Measurements from ENCODE around the gene NGRN. TPM values are rescaled to one million over a fixed set of nuclear protein-coding genes. Genes with fewer than 3 reads are reported as not detected.

NGRN gene
- total RNA-seq, 1 experiment from 2014 or later: 101 TPM

DNA sequence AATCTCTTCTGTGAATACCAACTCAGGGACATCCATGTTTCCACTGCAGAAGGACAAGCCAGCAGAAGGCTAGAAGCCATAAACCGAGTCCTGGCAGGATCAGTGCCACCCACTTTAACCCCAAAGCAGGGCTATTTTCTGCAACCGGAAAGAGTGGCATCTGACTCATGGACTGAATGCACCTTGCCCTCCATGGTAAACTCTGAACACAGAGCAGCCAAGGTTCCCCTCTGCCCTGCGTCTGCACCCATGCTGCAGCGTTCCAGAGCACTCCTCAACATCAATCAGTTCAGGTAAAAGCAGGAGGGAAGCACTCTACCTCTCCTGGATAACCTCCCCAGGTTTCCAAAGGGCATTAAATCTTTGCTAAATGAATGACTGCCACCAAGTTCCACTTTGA is 801 bp upstream of the NGRN start:
- TF ChIP-seq, protein P1, sequence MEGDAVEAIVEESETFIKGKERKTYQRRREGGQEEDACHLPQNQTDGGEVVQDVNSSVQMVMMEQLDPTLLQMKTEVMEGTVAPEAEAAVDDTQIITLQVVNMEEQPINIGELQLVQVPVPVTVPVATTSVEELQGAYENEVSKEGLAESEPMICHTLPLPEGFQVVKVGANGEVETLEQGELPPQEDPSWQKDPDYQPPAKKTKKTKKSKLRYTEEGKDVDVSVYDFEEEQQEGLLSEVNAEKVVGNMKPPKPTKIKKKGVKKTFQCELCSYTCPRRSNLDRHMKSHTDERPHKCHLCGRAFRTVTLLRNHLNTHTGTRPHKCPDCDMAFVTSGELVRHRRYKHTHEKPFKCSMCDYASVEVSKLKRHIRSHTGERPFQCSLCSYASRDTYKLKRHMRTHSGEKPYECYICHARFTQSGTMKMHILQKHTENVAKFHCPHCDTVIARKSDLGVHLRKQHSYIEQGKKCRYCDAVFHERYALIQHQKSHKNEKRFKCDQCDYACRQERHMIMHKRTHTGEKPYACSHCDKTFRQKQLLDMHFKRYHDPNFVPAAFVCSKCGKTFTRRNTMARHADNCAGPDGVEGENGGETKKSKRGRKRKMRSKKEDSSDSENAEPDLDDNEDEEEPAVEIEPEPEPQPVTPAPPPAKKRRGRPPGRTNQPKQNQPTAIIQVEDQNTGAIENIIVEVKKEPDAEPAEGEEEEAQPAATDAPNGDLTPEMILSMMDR (IDR thresholded peaks at IDR 0.05; ENCODE audit: insufficient read depth in 1 of 2, low read depth in 1 of 2, low read length in 1 of 2, severe bottlenecking in 1 of 2, unreplicated experiment in 1 of 2): no peak
- CTCF ChIA-PET: interaction anchor here (1.1 kb wide), 1 partner anchor 29 kb away, joined by 5 read pairs; no protein-coding TSS in a partner anchor
- H3K27ac Mint-ChIP-seq (ENCODE audit: unreplicated experiment): peak overlapping the region; percentile 97
- peak overlapping the region; percentile 64 for H3K4me3 ChIP-seq (ENCODE audit: low read depth, low read length)
- H3K27me3 Mint-ChIP-seq (ENCODE audit: insufficient read depth, unreplicated experiment): no peaks in the 10 kb centered on the region
- peak in 1 of 2 experiments; percentile 5 for DNase-seq
- H3K36me3 Mint-ChIP-seq (ENCODE audit: insufficient read depth, unreplicated experiment): peaks cover 32% of the 10 kb centered on the region
- no TSS peak for BruUV-seq (replicated peaks)
- H3K36me3 ChIP-seq (ENCODE audit: control insufficient read depth, insufficient read depth, low read length): no peaks in the 10 kb centered on the region
- no peaks in the 10 kb centered on the region for H3K9me3 ChIP-seq
- no peaks in the 10 kb centered on the region for H3K27me3 ChIP-seq (replicated peaks; ENCODE audit: control insufficient read depth, insufficient read depth, low read length)
- H3K4me1 ChIP-seq: peaks cover 11% of the 10 kb centered on the region; the same call in 1 of the 2 replicates
- H3K4me3 Mint-ChIP-seq (ENCODE audit: unreplicated experiment): peak overlapping the region; percentile 95
- intact Hi-C loops (cut with micrococcal nuclease; ENCODE audit: unreplicated experiment): loop anchor here (1.0 kb wide), 1 partner anchor 30 kb away; the partner anchor contains the start of gene GDPGP1
- peaks cover 15% of the 10 kb centered on the region for H3K4me1 Mint-ChIP-seq (ENCODE audit: low read depth, unreplicated experiment)
- H3K9me3 Mint-ChIP-seq (ENCODE audit: unreplicated experiment): no peaks in the 10 kb centered on the region
- POLR2A ChIA-PET: no interaction called here

DNA sequence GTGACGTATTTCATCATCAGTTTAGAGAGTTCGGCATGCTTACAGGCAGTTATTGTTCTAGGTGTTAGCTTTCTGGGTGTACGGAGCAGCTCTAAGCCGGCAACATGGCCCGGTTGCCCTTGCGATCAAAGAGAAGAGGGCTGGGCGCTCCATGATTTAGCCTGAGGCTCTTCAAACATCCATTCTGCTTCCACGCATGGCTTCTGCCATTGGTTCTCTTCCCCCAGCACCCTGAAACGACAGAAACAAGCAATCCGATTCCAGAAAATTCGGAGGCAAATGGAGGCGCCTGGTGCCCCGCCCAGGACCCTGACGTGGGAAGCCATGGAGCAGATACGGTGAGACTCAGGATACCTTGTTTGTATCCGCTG is 574 bp downstream of the NGRN start:
- TF ChIP-seq, protein P1 (IDR thresholded peaks at IDR 0.05; ENCODE audit: insufficient read depth in 1 of 2, low read depth in 1 of 2, low read length in 1 of 2, severe bottlenecking in 1 of 2, unreplicated experiment in 1 of 2): no peak
- H3K4me1 ChIP-seq: peaks cover 11% of the 10 kb centered on the region; the same call in 1 of the 2 replicates
- no peaks in the 10 kb centered on the region for H3K9me3 ChIP-seq
- H3K9me3 Mint-ChIP-seq (ENCODE audit: unreplicated experiment): no peaks in the 10 kb centered on the region
- DNase-seq: peak; percentile 50 to 58
- no peaks in the 10 kb centered on the region for H3K27me3 ChIP-seq (replicated peaks; ENCODE audit: control insufficient read depth, insufficient read depth, low read length)
- peaks cover 46% of the 10 kb centered on the region for H3K36me3 Mint-ChIP-seq (ENCODE audit: insufficient read depth, unreplicated experiment)
- H3K4me3 ChIP-seq (ENCODE audit: low read depth, low read length): peak overlapping the region; percentile 64
- no peaks in the 10 kb centered on the region; the same call in 1 of the 2 replicates for H3K36me3 ChIP-seq (ENCODE audit: control insufficient read depth, insufficient read depth, low read length)
- H3K27me3 Mint-ChIP-seq (ENCODE audit: insufficient read depth, unreplicated experiment): no peaks in the 10 kb centered on the region
- POLR2A ChIA-PET: interaction anchor here (0.5 to 1.0 kb wide), 4 partner anchors 17 to 148 kb away, joined by 3 to 8 read pairs (median 4); partner anchors contain the start of genes CIB1, GDPGP1 and TTLL13
- intact Hi-C loops (cut with micrococcal nuclease; ENCODE audit: unreplicated experiment): no loop called here
- peak overlapping the region; percentile 95 for H3K4me3 Mint-ChIP-seq (ENCODE audit: unreplicated experiment)
- peak overlapping the region; percentile 97 for H3K27ac Mint-ChIP-seq (ENCODE audit: unreplicated experiment)
- H3K4me1 Mint-ChIP-seq (ENCODE audit: low read depth, unreplicated experiment): peaks cover 23% of the 10 kb centered on the region
- BruUV-seq (replicated peaks): no TSS peak
- CTCF ChIA-PET: interaction anchor here (1.0 to 1.1 kb wide), 2 partner anchors 27 to 167 kb away, joined by 3 to 5 read pairs; no protein-coding TSS in a partner anchor

DNA sequence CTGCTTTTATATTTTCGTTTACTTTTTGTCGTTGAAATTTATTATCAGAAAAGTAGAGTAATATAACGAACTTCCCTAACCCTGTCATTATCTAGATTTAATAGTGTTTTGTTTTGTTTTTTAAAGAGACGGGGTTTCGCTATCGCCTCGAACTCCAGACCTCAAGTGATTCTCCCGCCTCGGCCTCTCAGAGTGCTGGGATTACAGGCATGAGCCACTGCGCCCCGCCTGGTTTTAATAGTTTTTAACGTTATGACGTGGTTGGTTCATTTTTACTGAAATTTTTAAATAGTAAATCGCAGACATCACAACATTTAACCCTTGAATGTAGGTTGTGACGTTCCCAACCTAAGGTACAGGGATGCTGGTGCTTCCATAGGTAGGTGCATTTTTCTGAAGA is 1.0 kb downstream of the NGRN start:
- H3K27ac Mint-ChIP-seq (ENCODE audit: unreplicated experiment): peak overlapping the region; percentile 97
- Histone ChIP-seq H3K27me3 (replicated peaks; ENCODE audit: control insufficient read depth, insufficient read depth, low read length) (no peaks in the 10 kb centered on the region), H3K4me3 (ENCODE audit: low read depth, low read length) (peak overlapping the region; percentile 64), H3K4me1 (peaks cover 11% of the 10 kb centered on the region; the same call in 1 of the 2 replicates), H3K9me3 (no peaks in the 10 kb centered on the region), H3K36me3 (ENCODE audit: control insufficient read depth, insufficient read depth, low read length) (no peaks in the 10 kb centered on the region; the same call in 1 of the 2 replicates)
- DNase-seq: no peak
- intact Hi-C loops (cut with micrococcal nuclease; ENCODE audit: unreplicated experiment): no loop called here
- peak overlapping the region; percentile 95 for H3K4me3 Mint-ChIP-seq (ENCODE audit: unreplicated experiment)
- H3K4me1 Mint-ChIP-seq (ENCODE audit: low read depth, unreplicated experiment): peaks cover 23% of the 10 kb centered on the region
- TF ChIP-seq, protein P1 (IDR thresholded peaks at IDR 0.05; ENCODE audit: insufficient read depth in 1 of 2, low read depth in 1 of 2, low read length in 1 of 2, severe bottlenecking in 1 of 2, unreplicated experiment in 1 of 2): no peak
- ChIA-PET CTCF (interaction anchor here (1.0 kb wide), 1 partner anchor 167 kb away, joined by 3 read pairs; no protein-coding TSS in a partner anchor), POLR2A (no interaction called here)
- H3K9me3 Mint-ChIP-seq (ENCODE audit: unreplicated experiment): no peaks in the 10 kb centered on the region
- peaks cover 48% of the 10 kb centered on the region for H3K36me3 Mint-ChIP-seq (ENCODE audit: insufficient read depth, unreplicated experiment)
- no peaks in the 10 kb centered on the region for H3K27me3 Mint-ChIP-seq (ENCODE audit: insufficient read depth, unreplicated experiment)
- TSS peak; percentile 56 for BruUV-seq (replicated peaks)

All from Caco-2 (cell line).